ENCODE results near the gene IRF6.
A peak's percentile ranks its signal among the peaks of the same experiment; 100 is the strongest.

Gene IRF6

GRCh38 chr1:209749205-209749604 is 56.7 kb downstream of the IRF6 start:
- Histone ChIP-seq H3K27me3 (replicated peaks in 2 of 5; ENCODE audit: control insufficient read depth in 4 of 5, insufficient read depth in 5 of 5, low read length in 4 of 5) (no peaks in the 10 kb centered on the region), H3K9me3 (ENCODE audit: control extremely low read depth in 1 of 5, control insufficient read depth in 4 of 5, insufficient read depth in 2 of 5, low read depth in 1 of 5, low read length in 4 of 5) (no peaks in the 10 kb centered on the region), H3K27ac (ENCODE audit: insufficient read depth in 1 of 2, low read depth in 1 of 2, low read length in 2 of 2, poor library complexity in 1 of 2, severe bottlenecking in 2 of 2) (no peak overlapping the region), H3K4me3 (ENCODE audit: control insufficient read depth in 1 of 7, extremely low read depth in 1 of 7, insufficient read depth in 4 of 7, low read depth in 2 of 7, low read length in 6 of 7) (no peak overlapping the region), H3K36me3 (ENCODE audit: control insufficient read depth in 4 of 4, insufficient read depth in 4 of 4, low read length in 3 of 4) (no peaks in the 10 kb centered on the region), H3K4me1 (ENCODE audit: control extremely low read depth in 1 of 4, control insufficient read depth in 4 of 4, insufficient read depth in 4 of 4, low read length in 3 of 4) (peaks cover 5 to 34% (median 22%) of the 10 kb centered on the region in 4 experiments)
- DNase-seq: no peak
- no CpG with 5 or more reads among the region's 2 CpGs for WGBS (ENCODE audit: insufficient coverage)
- POLR2A ChIA-PET: no interaction called here
- CTCF ChIA-PET: interaction anchor here (1.0 to 3.2 kb wide), 7 partner anchors 19 to 103 kb away, joined by 3 to 28 read pairs (median 5); no protein-coding TSS in a partner anchor

- H3K9me3 ChIP-seq (ENCODE audit: control extremely low read depth in 1 of 5, control insufficient read depth in 4 of 5, insufficient read depth in 2 of 5, low read depth in 1 of 5, low read length in 4 of 5): no peaks in the 10 kb centered on the region
- H3K36me3 ChIP-seq (ENCODE audit: control insufficient read depth in 4 of 4, insufficient read depth in 4 of 4, low read length in 3 of 4): no peaks in the 10 kb centered on the region
- ChIA-PET POLR2A (interaction anchor here (0.7 kb wide), 1 partner anchor 21 kb away, joined by 3 read pairs; no protein-coding TSS in a partner anchor), CTCF (interaction anchor here (0.7 to 3.2 kb wide), 14 partner anchors 8 to 140 kb away, joined by 3 to 28 read pairs (median 4); partner anchors contain the start of genes C1orf74 and LAMB3)
- H3K4me3 ChIP-seq (ENCODE audit: control insufficient read depth in 1 of 7, extremely low read depth in 1 of 7, insufficient read depth in 4 of 7, low read depth in 2 of 7, low read length in 6 of 7): no peak overlapping the region
- no peak overlapping the region for H3K27ac ChIP-seq (ENCODE audit: insufficient read depth in 1 of 2, low read depth in 1 of 2, low read length in 2 of 2, poor library complexity in 1 of 2, severe bottlenecking in 2 of 2)
- 79% methylated on average over 4 of the region's 4 CpGs for WGBS (ENCODE audit: insufficient coverage)
- no peak for DNase-seq
- H3K27me3 ChIP-seq (replicated peaks in 2 of 5; ENCODE audit: control insufficient read depth in 4 of 5, insufficient read depth in 5 of 5, low read length in 4 of 5): no peaks in the 10 kb centered on the region
- peaks cover 5 to 34% (median 22%) of the 10 kb centered on the region in 4 experiments for H3K4me1 ChIP-seq (ENCODE audit: control extremely low read depth in 1 of 4, control insufficient read depth in 4 of 4, insufficient read depth in 4 of 4, low read length in 3 of 4)
These were observed 57.3 kb downstream of the IRF6 start for GRCh38 chr1:209748620-209749019.

DNA sequence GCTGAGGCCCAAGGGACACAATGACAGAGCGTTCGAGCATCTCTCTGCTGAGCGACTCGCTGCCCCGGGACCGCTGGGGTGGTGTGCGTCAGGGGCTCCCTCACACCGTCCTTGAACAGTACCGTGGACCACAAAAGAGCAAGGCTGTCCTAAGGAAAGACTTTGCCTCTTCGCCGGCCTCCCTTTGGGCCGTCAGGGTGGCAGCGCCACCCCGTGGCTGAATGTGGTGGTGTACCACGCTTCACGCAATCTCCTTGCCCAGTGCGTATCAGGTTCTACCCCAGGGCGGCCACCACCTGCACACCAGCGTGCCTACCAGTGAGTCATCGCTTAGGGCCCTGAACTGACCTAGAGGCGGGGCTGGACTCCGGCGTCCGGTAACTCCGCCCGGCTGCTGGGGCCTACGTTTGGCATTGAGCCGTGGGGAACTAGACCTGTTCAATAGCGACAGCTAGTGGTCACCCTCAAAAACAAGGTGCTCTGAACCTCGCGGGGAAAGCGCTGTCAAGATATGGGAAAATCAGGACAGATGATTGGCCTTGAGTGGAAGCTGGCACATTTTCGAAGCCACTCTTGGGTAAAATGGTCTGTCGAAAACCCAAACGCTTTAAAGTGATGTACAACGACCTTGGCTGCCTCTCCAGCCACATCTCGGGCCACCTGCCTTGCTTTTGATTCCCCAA is 58.2 kb downstream of the IRF6 start:
- Histone ChIP-seq H3K4me1 (ENCODE audit: control extremely low read depth in 1 of 4, control insufficient read depth in 4 of 4, insufficient read depth in 4 of 4, low read length in 3 of 4) (peaks cover 5 to 34% (median 22%) of the 10 kb centered on the region in 4 experiments), H3K27ac (ENCODE audit: insufficient read depth in 1 of 2, low read depth in 1 of 2, low read length in 2 of 2, poor library complexity in 1 of 2, severe bottlenecking in 2 of 2) (peak overlapping the region in 1 of 2 experiments; percentile 38)
- DNase-seq: peak; percentile 85 to 88 (median 85)

DNA sequence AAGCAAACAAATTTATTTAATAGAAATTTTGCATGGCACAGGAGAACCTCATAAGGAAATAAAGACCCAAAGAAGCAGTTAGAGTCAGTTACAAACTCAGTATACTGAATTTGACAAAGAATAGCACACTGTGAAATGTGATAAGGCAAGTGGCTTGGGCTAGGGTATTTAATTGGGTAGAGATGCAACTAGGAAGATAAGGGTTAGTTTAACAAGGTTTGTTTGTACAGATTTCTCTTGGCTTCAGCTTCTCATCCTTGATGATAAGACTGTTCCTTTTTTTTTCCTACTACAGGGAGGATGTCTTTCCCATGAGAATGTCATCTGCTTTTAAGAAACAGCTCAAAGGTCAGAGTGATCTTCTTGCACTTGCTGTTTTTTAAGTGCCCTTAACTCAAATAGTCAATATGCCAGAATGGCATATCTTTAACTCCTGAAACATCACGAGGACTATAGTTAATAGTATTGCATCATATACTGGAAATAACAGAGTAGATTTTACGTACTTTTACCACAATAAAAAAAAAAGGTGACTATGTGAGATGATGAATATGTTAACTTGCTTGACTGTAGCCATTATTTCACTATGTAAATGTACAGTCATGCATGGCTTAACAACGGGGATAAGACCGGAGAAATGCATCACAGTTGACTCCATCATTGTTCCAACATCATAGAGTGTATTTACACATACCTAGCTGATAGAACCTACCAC is 59.3 kb downstream of the IRF6 start:
- POLR2A ChIA-PET: no interaction called here

More for the DNA sequence above, 58.2 kb downstream of the IRF6 start:
- Histone ChIP-seq H3K4me3 (ENCODE audit: control insufficient read depth in 1 of 7, extremely low read depth in 1 of 7, insufficient read depth in 4 of 7, low read depth in 2 of 7, low read length in 6 of 7) (peak overlapping the region; percentile 9 to 75 (median 52)), H3K9me3 (ENCODE audit: control extremely low read depth in 1 of 5, control insufficient read depth in 4 of 5, insufficient read depth in 2 of 5, low read depth in 1 of 5, low read length in 4 of 5) (no peaks in the 10 kb centered on the region), H3K27me3 (replicated peaks in 2 of 5; ENCODE audit: control insufficient read depth in 4 of 5, insufficient read depth in 5 of 5, low read length in 4 of 5) (no peaks in the 10 kb centered on the region), H3K36me3 (ENCODE audit: control insufficient read depth in 4 of 4, insufficient read depth in 4 of 4, low read length in 3 of 4) (no peaks in the 10 kb centered on the region)
- ChIA-PET CTCF (interaction anchor here (0.6 to 3.2 kb wide), 17 partner anchors 9 to 183 kb away, joined by 3 to 28 read pairs (median 4); partner anchors contain the start of genes C1orf74 and LAMB3), POLR2A (interaction anchor here (0.7 kb wide), 1 partner anchor 22 kb away, joined by 3 read pairs; no protein-coding TSS in a partner anchor)
- 18% methylated on average over 29 of the region's 37 CpGs for WGBS (ENCODE audit: insufficient coverage)

GRCh38 chr1:209743145-209743482 is 62.8 kb downstream of the IRF6 start:
- Histone ChIP-seq H3K4me3 (ENCODE audit: control insufficient read depth in 1 of 7, extremely low read depth in 1 of 7, insufficient read depth in 4 of 7, low read depth in 2 of 7, low read length in 6 of 7) (no peak overlapping the region), H3K27me3 (replicated peaks in 2 of 5; ENCODE audit: control insufficient read depth in 4 of 5, insufficient read depth in 5 of 5, low read length in 4 of 5) (no peaks in the 10 kb centered on the region), H3K9me3 (ENCODE audit: control extremely low read depth in 1 of 5, control insufficient read depth in 4 of 5, insufficient read depth in 2 of 5, low read depth in 1 of 5, low read length in 4 of 5) (no peaks in the 10 kb centered on the region), H3K27ac (ENCODE audit: insufficient read depth in 1 of 2, low read depth in 1 of 2, low read length in 2 of 2, poor library complexity in 1 of 2, severe bottlenecking in 2 of 2) (no peak overlapping the region), H3K36me3 (ENCODE audit: control insufficient read depth in 4 of 4, insufficient read depth in 4 of 4, low read length in 3 of 4) (no peaks in the 10 kb centered on the region), H3K4me1 (ENCODE audit: control extremely low read depth in 1 of 4, control insufficient read depth in 4 of 4, insufficient read depth in 4 of 4, low read length in 3 of 4) (peaks cover 0 to 12% (median 6%) of the 10 kb centered on the region in 4 experiments)
- 67% methylated on average over 1 of the region's 2 CpGs for WGBS (ENCODE audit: insufficient coverage)
- ChIA-PET POLR2A (no interaction called here), CTCF (interaction anchor here (1.1 kb wide), 1 partner anchor 8 kb away, joined by 3 read pairs; no protein-coding TSS in a partner anchor)
- no peak for DNase-seq

More for the DNA sequence above, 59.3 kb downstream of the IRF6 start:
- no peaks in the 10 kb centered on the region for H3K9me3 ChIP-seq (ENCODE audit: control extremely low read depth in 1 of 5, control insufficient read depth in 4 of 5, insufficient read depth in 2 of 5, low read depth in 1 of 5, low read length in 4 of 5)
- WGBS (ENCODE audit: insufficient coverage): 94% methylated on average over 2 of the region's 4 CpGs
- H3K4me1 ChIP-seq (ENCODE audit: control extremely low read depth in 1 of 4, control insufficient read depth in 4 of 4, insufficient read depth in 4 of 4, low read length in 3 of 4): peaks cover 0 to 25% (median 15%) of the 10 kb centered on the region in 4 experiments
- no peak overlapping the region for H3K4me3 ChIP-seq (ENCODE audit: control insufficient read depth in 1 of 7, extremely low read depth in 1 of 7, insufficient read depth in 4 of 7, low read depth in 2 of 7, low read length in 6 of 7)
- peak in 2 of 3 donors; percentile 15 to 40 for DNase-seq
- H3K27me3 ChIP-seq (replicated peaks in 2 of 5; ENCODE audit: control insufficient read depth in 4 of 5, insufficient read depth in 5 of 5, low read length in 4 of 5): no peaks in the 10 kb centered on the region
- no peak overlapping the region for H3K27ac ChIP-seq (ENCODE audit: insufficient read depth in 1 of 2, low read depth in 1 of 2, low read length in 2 of 2, poor library complexity in 1 of 2, severe bottlenecking in 2 of 2)
- CTCF ChIA-PET: interaction anchor here (0.5 to 1.8 kb wide), 14 partner anchors 9 to 177 kb away, joined by 3 to 5 read pairs (median 3); partner anchors contain the start of gene TRAF3IP3
- H3K36me3 ChIP-seq (ENCODE audit: control insufficient read depth in 4 of 4, insufficient read depth in 4 of 4, low read length in 3 of 4): no peaks in the 10 kb centered on the region

DNA sequence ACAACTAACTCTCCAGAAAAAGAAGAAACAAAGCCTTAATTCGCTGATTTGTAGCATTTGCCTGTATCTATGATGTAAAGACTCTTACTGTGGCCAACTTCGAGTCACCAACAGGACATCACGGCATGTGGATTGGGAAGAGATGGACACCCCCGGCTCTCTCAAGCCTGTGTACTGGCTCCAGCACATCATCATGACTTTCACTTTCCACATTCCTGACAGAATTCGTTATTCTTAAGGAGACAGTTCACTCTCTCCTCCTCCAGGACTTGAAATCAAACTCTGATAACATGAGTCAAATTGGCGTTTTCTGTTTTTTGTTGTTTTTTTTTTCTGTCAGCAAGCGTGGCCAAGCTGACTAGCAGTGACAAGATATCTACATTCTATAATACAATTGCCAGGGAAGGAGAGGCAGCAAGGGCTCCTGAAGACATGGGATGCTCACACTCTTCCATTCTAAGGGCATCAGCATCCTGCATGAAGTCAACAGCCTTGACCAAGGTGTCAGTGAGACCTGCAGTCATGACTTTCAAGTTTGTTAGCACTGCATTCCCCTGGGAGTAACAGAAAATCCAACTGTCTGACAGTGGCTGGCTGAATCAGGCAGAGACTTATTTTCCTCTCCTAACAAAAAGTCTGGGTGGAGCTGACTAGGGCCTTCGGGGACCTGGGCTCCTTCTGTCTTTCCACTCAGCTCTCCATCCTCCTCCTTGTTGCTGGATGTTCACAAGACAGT is 63.4 kb downstream of the IRF6 start:
- no peak overlapping the region for H3K4me3 ChIP-seq (ENCODE audit: control insufficient read depth in 1 of 7, extremely low read depth in 1 of 7, insufficient read depth in 4 of 7, low read depth in 2 of 7, low read length in 6 of 7)

More for the DNA sequence above, 63.4 kb downstream of the IRF6 start:
- Histone ChIP-seq H3K9me3 (ENCODE audit: control extremely low read depth in 1 of 5, control insufficient read depth in 4 of 5, insufficient read depth in 2 of 5, low read depth in 1 of 5, low read length in 4 of 5) (no peaks in the 10 kb centered on the region), H3K36me3 (ENCODE audit: control insufficient read depth in 4 of 4, insufficient read depth in 4 of 4, low read length in 3 of 4) (no peaks in the 10 kb centered on the region), H3K27ac (ENCODE audit: insufficient read depth in 1 of 2, low read depth in 1 of 2, low read length in 2 of 2, poor library complexity in 1 of 2, severe bottlenecking in 2 of 2) (no peak overlapping the region), H3K4me1 (ENCODE audit: control extremely low read depth in 1 of 4, control insufficient read depth in 4 of 4, insufficient read depth in 4 of 4, low read length in 3 of 4) (peaks cover 0 to 7% (median 2%) of the 10 kb centered on the region in 4 experiments), H3K27me3 (replicated peaks in 2 of 5; ENCODE audit: control insufficient read depth in 4 of 5, insufficient read depth in 5 of 5, low read length in 4 of 5) (no peaks in the 10 kb centered on the region)
- no peak for DNase-seq
- WGBS (ENCODE audit: insufficient coverage): 87% methylated on average over 5 of the region's 8 CpGs
- CTCF ChIA-PET: interaction anchor here (1.1 kb wide), 1 partner anchor 8 kb away, joined by 3 read pairs; no protein-coding TSS in a partner anchor
- POLR2A ChIA-PET: no interaction called here

Measured in common myeloid progenitor, CD34-positive (primary cell).